ENCODE measurements around the gene CTXN3.

- no peak for TF ChIP-seq POLR2AphosphoS5 (IDR thresholded peaks at IDR 0.05)
- TF ChIP-seq CTCF (IDR thresholded peaks at IDR 0.05; ENCODE audit: poor library complexity, severe bottlenecking) = no peak
- no peak for TF ChIP-seq SMC3 (conservative IDR thresholded peaks at IDR 0.05; ENCODE audit: poor library complexity)
- TF ChIP-seq RAD21 (conservative IDR thresholded peaks at IDR 0.05) = no peak
- no peak for TF ChIP-seq MXI1 (conservative IDR thresholded peaks at IDR 0.05; ENCODE audit: poor library complexity, severe bottlenecking)
- TF ChIP-seq TAF1 (IDR thresholded peaks at IDR 0.05; ENCODE audit: low read depth) = no peak
Observed at GRCh38 chr5:127665641-127666040, 16.8 kb downstream of the CTXN3 start.

All from neural cell (in vitro differentiated cells).